Activated B cell treated with CpG ODN at 0.5 μM for 24 hours (primary cell): ENCODE data around the gene VIM. TPM values are rescaled to one million over a fixed set of nuclear protein-coding genes. Genes with fewer than 3 reads are reported as not detected.

Source experiments
- ATAC-seq: fragments of 200-7000 bp; cut with Tn5 transposase; one replicate; pipeline ENCODE4 v1.10.0; 2021; ENCODE audit warnings: low read depth, mild to moderate bottlenecking, moderate library complexity
- CTCF ChIA-PET: fragments of 350-600 bp; sonication (Branson Sonifier 250); formaldehyde crosslinking; loops from one replicate; lab custom pipeline; 2021; ENCODE audit warnings: antibody characterized with exemption; lab: Charles Lee
- POLR2A ChIA-PET: fragments of 350-600 bp; sonication (Branson Sonifier 250); formaldehyde crosslinking; loops from one replicate; lab custom pipeline; 2021; ENCODE audit warnings: antibody characterized with exemption; lab: Charles Lee
- DNase-seq: peaks from one replicate; pipeline ENCODE4 v3.0.0; 2022
- H3K27ac Mint-ChIP-seq: one replicate; pipeline ENCODE4 v1.8.0; 2020; ENCODE audit warnings: mixed read lengths
- H3K27me3 Mint-ChIP-seq: one replicate; pipeline ENCODE4 v1.8.0; 2021; ENCODE audit warnings: mixed read lengths
- H3K36me3 Mint-ChIP-seq: one replicate; pipeline ENCODE4 v1.8.0; 2021; ENCODE audit warnings: low read depth, mixed read lengths
- H3K4me1 Mint-ChIP-seq: one replicate; pipeline ENCODE4 v1.8.0; 2021; ENCODE audit warnings: mixed read lengths
- H3K4me3 Mint-ChIP-seq: one replicate; pipeline ENCODE4 v1.8.0; 2020; ENCODE audit warnings: mild to moderate bottlenecking, mixed read lengths
- H3K9me3 Mint-ChIP-seq: one replicate; pipeline ENCODE4 v1.8.0; 2020; ENCODE audit warnings: mixed read lengths
- CTCF ChIP-seq: fragments of 200-600 bp; IDR thresholded peaks from one replicate; pipeline ENCODE4 v1.8.0; 2022; ENCODE audit warnings: antibody characterized with exemption, mild to moderate bottlenecking
- intact Hi-C: fragments of 100-400 bp; cut with micrococcal nuclease; formaldehyde crosslinking; loops from one replicate; pipeline ENCODE4 v1.15.1; 2024
- total RNA-seq: library from RNA; stranded (reverse); gene quantifications from 2 replicates; pipeline ENCODE4 v1.2.3, GENCODE V29; 2022

The VIM gene
- total RNA-seq, 1 donor from 2014 or later = 796 TPM

DNA sequence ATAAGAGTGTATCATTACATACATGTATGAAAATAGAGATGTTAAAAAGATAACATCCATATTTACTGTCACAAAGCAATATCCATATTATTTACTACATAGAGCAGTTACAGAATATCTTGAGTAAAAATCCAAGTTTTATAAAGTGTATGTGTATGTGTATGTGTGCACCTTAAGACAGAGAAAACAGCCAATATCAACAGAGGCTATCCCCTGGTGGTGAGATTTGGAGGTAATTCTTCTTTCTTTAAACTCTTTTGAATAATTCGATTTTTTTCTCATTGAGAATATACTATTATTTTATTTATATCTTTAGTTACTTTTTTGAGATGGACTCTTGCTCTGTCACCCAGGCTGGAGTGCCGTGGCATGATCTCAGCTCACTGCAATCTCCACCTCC lies 44.9 kb upstream of the VIM start:
- intact Hi-C loops = loop anchor here (2.0 to 10.0 kb wide), 2 partner anchors 18 to 52 kb away; partner anchors contain the start of gene TRDMT1
- Mint-ChIP-seq H3K27ac (no peak overlapping the region), H3K36me3 (no peaks in the 10 kb centered on the region), H3K4me3 (no peak overlapping the region), H3K27me3 (no peaks in the 10 kb centered on the region), H3K9me3 (no peaks in the 10 kb centered on the region), H3K4me1 (peaks cover 6% of the 10 kb centered on the region)
- ChIA-PET POLR2A (no interaction called here), CTCF (interaction anchor here (1.3 kb wide), 1 partner anchor 73 kb away, joined by 3 read pairs; no protein-coding TSS in a partner anchor)
- ATAC-seq = no peak
- no peak for DNase-seq
- TF ChIP-seq CTCF = no peak

DNA sequence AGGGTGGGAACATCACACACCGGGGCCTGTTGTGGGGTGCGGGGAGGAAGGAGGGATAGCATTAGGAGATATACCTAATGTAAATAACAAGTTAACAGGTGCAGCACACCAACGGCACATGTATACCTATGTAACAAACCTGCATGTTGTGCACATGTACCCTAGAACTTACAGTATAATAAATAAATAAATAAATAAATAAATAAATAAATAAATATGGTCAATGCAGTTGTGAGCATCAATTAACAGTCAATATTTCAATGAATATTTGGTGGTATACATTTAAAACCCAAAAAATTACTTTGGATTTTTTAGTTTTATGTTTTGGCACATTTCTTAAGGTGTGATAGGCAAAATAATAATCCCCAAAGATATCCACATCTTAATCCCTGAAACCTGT lies 42.2 kb upstream of the VIM start:
- Mint-ChIP-seq H3K27ac (no peak overlapping the region), H3K4me1 (peaks cover 6% of the 10 kb centered on the region), H3K9me3 (no peaks in the 10 kb centered on the region), H3K36me3 (no peaks in the 10 kb centered on the region), H3K27me3 (no peaks in the 10 kb centered on the region), H3K4me3 (no peak overlapping the region)
- TF ChIP-seq CTCF = no peak
- ATAC-seq = no peak
- no peak for DNase-seq
- intact Hi-C loops = loop anchor here (10.0 kb wide), 1 partner anchor 49 kb away; no protein-coding TSS in a partner anchor
- ChIA-PET POLR2A (no interaction called here), CTCF (no interaction called here)

- intact Hi-C loops = loop anchor here (10.0 kb wide), 1 partner anchor 46 kb away; no protein-coding TSS in a partner anchor
- ATAC-seq (no peak), DNase-seq (no peak)
- CTCF ChIA-PET = no interaction called here
- Mint-ChIP-seq H3K4me1 (peaks cover 2% of the 10 kb centered on the region), H3K27me3 (no peaks in the 10 kb centered on the region), H3K36me3 (no peaks in the 10 kb centered on the region), H3K27ac (no peak overlapping the region), H3K9me3 (no peaks in the 10 kb centered on the region), H3K4me3 (no peak overlapping the region)
- TF ChIP-seq CTCF = no peak
- POLR2A ChIA-PET = interaction anchor here (0.6 to 1.4 kb wide), 2 partner anchors 10 to 40 kb away, joined by 3 to 5 read pairs; no protein-coding TSS in a partner anchor
Observed at GRCh38 chr10:17188644-17189172, 39.3 kb upstream of the VIM start.

GRCh38 chr10:17190602-17191001 lies 37.4 kb upstream of the VIM start:
- intact Hi-C loops = loop anchor here (5.0 kb wide), 1 partner anchor 43 kb away; no protein-coding TSS in a partner anchor
- no peak for TF ChIP-seq CTCF
- no peaks in the 10 kb centered on the region for H3K27me3 Mint-ChIP-seq
- POLR2A ChIA-PET = no interaction called here
- CTCF ChIA-PET = no interaction called here
- no peak for DNase-seq
- no peaks in the 10 kb centered on the region for H3K9me3 Mint-ChIP-seq
- no peak for ATAC-seq
- peaks cover 4% of the 10 kb centered on the region for H3K4me1 Mint-ChIP-seq
- no peaks in the 10 kb centered on the region for H3K36me3 Mint-ChIP-seq
- H3K27ac Mint-ChIP-seq = no peak overlapping the region
- H3K4me3 Mint-ChIP-seq = no peak overlapping the region

DNA sequence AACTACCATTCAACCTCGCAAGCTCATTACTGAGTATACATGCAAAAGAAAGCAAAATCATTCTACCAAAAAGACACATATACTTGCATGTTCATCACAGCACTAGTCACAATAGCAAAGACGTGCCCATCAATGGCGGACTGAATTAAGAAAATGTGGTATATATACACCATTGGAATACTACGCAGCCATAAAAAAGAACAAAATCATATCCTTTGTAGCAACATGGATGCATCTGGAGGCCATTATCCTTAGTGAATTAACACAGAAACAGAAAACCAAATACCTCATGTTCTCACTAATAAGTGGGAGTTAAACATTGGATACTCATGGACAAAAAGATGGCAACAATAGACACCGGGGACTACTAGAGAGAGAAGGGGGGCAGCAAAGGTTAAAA lies 33.0 kb upstream of the VIM start:
- ATAC-seq (no peak), DNase-seq (no peak)
- TF ChIP-seq CTCF = no peak
- no peak overlapping the region for H3K4me3 Mint-ChIP-seq
- intact Hi-C loops = no loop called here
- peaks cover 13% of the 10 kb centered on the region for H3K4me1 Mint-ChIP-seq
- ChIA-PET POLR2A (interaction anchor here (1.6 kb wide), 1 partner anchor 34 kb away, joined by 17 read pairs; no protein-coding TSS in a partner anchor), CTCF (no interaction called here)
- no peaks in the 10 kb centered on the region for H3K27me3 Mint-ChIP-seq
- no peaks in the 10 kb centered on the region for H3K9me3 Mint-ChIP-seq
- H3K36me3 Mint-ChIP-seq = peaks cover 2% of the 10 kb centered on the region
- no peak overlapping the region for H3K27ac Mint-ChIP-seq
